K562 (cell line): ENCODE data around the gene FAM114A1.

Source experiments
- CREB1 ChIP-seq, 2 experiments: sonication (generic) in 1 of 2; formaldehyde crosslinking in 1 of 2; IDR thresholded peaks; 2 replicates each; pipeline versions ENCODE4 v1.6.1 to v1.8.0; 2012 to 2022; ENCODE audit warnings: inconsistent platforms in 1 of 2, mild to moderate bottlenecking in 1 of 2, missing genetic modification reagents in 1 of 2, moderate library complexity in 1 of 2
- CSDE1 ChIP-seq, 2 experiments: fragments of 450-650 bp; IDR thresholded peaks; 2 replicates each; pipeline ENCODE4 v1.6.1; 2016; ENCODE audit warnings: mild to moderate bottlenecking in 1 of 2
- EHMT2 ChIP-seq: fragments of 450-650 bp; IDR thresholded peaks from 2 replicates; pipeline ENCODE4 v1.6.1; 2018; ENCODE audit warnings: antibody characterized with exemption
- FOXA1 ChIP-seq: fragments of 450-650 bp; IDR thresholded peaks from 2 replicates; pipeline ENCODE4 v1.6.1; 2016; ENCODE audit warnings: mild to moderate bottlenecking, borderline replicate concordance
- FOXM1 ChIP-seq, 2 experiments: fragments of 450-650 bp in 1 of 2; sonication (generic) in 1 of 2; formaldehyde crosslinking in 1 of 2; IDR thresholded peaks; 2 replicates each; pipeline versions ENCODE4 v1.6.1 to v1.9.0; 2017 to 2022; ENCODE audit warnings: low read depth in 2 of 2, mild to moderate bottlenecking in 2 of 2, missing genetic modification reagents in 1 of 2, moderate library complexity in 1 of 2
- MAX ChIP-seq: sonication (generic); formaldehyde crosslinking; IDR thresholded peaks from 2 replicates; pipeline ENCODE4 v1.9.0; 2022; ENCODE audit warnings: mild to moderate bottlenecking, missing genetic modification reagents
- NFRKB ChIP-seq: fragments of 450-650 bp; IDR thresholded peaks from 2 replicates; pipeline ENCODE4 v1.6.1; 2016; ENCODE audit warnings: low read depth
- ZBED1 ChIP-seq: IDR thresholded peaks from 2 replicates; pipeline ENCODE4 v1.6.1; 2014
- ZBTB26 ChIP-seq: fragments of 450-650 bp; formaldehyde crosslinking; IDR thresholded peaks from 2 replicates; pipeline ENCODE4 v1.4.0; 2022; ENCODE audit warnings: missing genetic modification characterization
- ZNF436 ChIP-seq: fragments of 250-450, 450-650 bp; sonication (Bioruptor Pico); formaldehyde crosslinking; IDR thresholded peaks from 2 replicates; pipeline ENCODE4 v1.7.0; 2020; ENCODE audit warnings: mild to moderate bottlenecking
- TF ChIP-seq, protein P1 (sequence below), 3 experiments: IDR thresholded peaks in 2 of 3; conservative IDR thresholded peaks in 1 of 3; 2 replicates each; pipeline ENCODE4 v1.5.1; 2011 to 2012; ENCODE audit warnings: low read length in 3 of 3, mild to moderate bottlenecking in 3 of 3, control low read depth in 2 of 3, improper control_type of control experiment in 1 of 3, inconsistent platforms in 1 of 3, low read depth in 1 of 3, mixed read lengths in 1 of 3, moderate library complexity in 1 of 3; ENCODE audit not compliant: insufficient read depth in 2 of 3

- TF ChIP-seq CREB1 (IDR thresholded peaks at IDR 0.05) (no peak), CREB1 (CRISPR knock-in tag; IDR thresholded peaks at IDR 0.05) (no peak), ZBED1 (no peak), FOXA1 (no peak), ZBTB26 (no peak), MAX (CRISPR knock-in tag) (no peak), ZNF436 (CRISPR knock-in tag) (no peak), CSDE1 (IDR thresholded peaks at IDR 0.05) (no peak), EHMT2 (no peak), FOXM1 (IDR thresholded peaks at IDR 0.05; ENCODE audit: low read depth) (no peak), FOXM1 (CRISPR knock-in tag; IDR thresholded peaks at IDR 0.05; ENCODE audit: low read depth) (no peak), NFRKB (no peak)
- TF ChIP-seq, protein P1, sequence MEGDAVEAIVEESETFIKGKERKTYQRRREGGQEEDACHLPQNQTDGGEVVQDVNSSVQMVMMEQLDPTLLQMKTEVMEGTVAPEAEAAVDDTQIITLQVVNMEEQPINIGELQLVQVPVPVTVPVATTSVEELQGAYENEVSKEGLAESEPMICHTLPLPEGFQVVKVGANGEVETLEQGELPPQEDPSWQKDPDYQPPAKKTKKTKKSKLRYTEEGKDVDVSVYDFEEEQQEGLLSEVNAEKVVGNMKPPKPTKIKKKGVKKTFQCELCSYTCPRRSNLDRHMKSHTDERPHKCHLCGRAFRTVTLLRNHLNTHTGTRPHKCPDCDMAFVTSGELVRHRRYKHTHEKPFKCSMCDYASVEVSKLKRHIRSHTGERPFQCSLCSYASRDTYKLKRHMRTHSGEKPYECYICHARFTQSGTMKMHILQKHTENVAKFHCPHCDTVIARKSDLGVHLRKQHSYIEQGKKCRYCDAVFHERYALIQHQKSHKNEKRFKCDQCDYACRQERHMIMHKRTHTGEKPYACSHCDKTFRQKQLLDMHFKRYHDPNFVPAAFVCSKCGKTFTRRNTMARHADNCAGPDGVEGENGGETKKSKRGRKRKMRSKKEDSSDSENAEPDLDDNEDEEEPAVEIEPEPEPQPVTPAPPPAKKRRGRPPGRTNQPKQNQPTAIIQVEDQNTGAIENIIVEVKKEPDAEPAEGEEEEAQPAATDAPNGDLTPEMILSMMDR (IDR thresholded peaks at IDR 0.05 in 2 of 3, conservative IDR thresholded peaks at IDR 0.05 in 1 of 3; ENCODE audit: insufficient read depth in 2 of 3, low read depth in 1 of 3, low read length in 3 of 3) = no peak
Observed at GRCh38 chr4:38920186-38920585, 52.6 kb downstream of the FAM114A1 start.
